HFFc6 (cell line): ENCODE data around the gene SURF4. TPM values are rescaled to one million over a fixed set of nuclear protein-coding genes. Genes with fewer than 3 reads are reported as not detected.
A peak's percentile ranks its signal among the peaks of the same experiment; 100 is the strongest.

Source experiments
- DNase-seq: peaks from one replicate; pipeline ENCODE4 v3.0.0-alpha.2; 2018
- H3K27ac Mint-ChIP-seq: 2 replicates; pipeline ENCODE4 v1.8.0; 2020; ENCODE audit warnings: mild to moderate bottlenecking, mixed read lengths
- H3K27me3 Mint-ChIP-seq: 2 replicates; pipeline ENCODE4 v1.8.0; 2021; ENCODE audit warnings: mild to moderate bottlenecking, moderate library complexity, mixed read lengths; ENCODE audit not compliant: insufficient read depth
- H3K36me3 Mint-ChIP-seq: 2 replicates; pipeline ENCODE4 v1.8.0; 2021; ENCODE audit warnings: low read depth, mixed read lengths
- H3K4me1 Mint-ChIP-seq: 2 replicates; pipeline ENCODE4 v1.8.0; 2020; ENCODE audit warnings: low read depth, mixed read lengths
- H3K4me3 Mint-ChIP-seq: 2 replicates; pipeline ENCODE4 v1.8.0; 2020; ENCODE audit warnings: mild to moderate bottlenecking, moderate library complexity, mixed read lengths
- H3K9me3 Mint-ChIP-seq: 2 replicates; pipeline ENCODE4 v1.8.0; 2020; ENCODE audit warnings: mild to moderate bottlenecking, mixed read lengths
- CTCF ChIP-seq: fragments of 200-600 bp; sonication (generic); IDR thresholded peaks from 2 replicates; pipeline ENCODE4 v1.5.0; 2021; ENCODE audit warnings: antibody characterized with exemption, mild to moderate bottlenecking
- total RNA-seq, 6 experiments: library from RNA; stranded (reverse); fragmentation: NEBNext Ultra II Directional; extraction: Animal tissue kit (Norgen Biotek cat#: 25700); gene quantifications; 2 replicates in 1 of 6; 3 replicates in 5 of 6; pipeline ENCODE4 v1.2.3, GENCODE V29; 2021

Gene SURF4
- total RNA-seq, 6 experiments from 2014 or later = 406 to 474 (median 417) TPM

DNA sequence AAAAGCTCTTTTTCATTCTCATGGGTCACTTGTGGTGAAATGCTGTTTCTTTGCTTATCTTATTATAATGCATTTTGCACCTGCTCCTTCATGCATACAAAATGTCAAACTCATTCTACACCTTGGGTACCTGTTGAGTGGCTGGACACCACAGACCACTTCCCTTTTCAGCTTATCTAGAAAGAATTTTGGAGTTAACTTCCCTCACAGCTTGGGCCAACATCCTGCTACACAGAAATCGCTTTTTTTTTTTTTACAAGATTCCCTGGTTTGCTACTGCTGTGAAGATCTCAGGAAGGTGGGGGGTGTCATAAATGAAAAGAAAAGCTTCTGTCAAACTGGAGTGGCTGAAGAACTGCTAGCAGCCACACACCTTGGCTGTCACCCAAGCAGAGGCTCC, 39.3 kb upstream of the SURF4 start:
- Mint-ChIP-seq H3K27me3 (peaks cover 1% of the 10 kb centered on the region; the same call in 1 of the 2 replicates), H3K4me1 (peaks cover 16% of the 10 kb centered on the region), H3K27ac (no peak overlapping the region), H3K36me3 (peaks cover 13% of the 10 kb centered on the region), H3K4me3 (no peak overlapping the region), H3K9me3 (no peaks in the 10 kb centered on the region)
- DNase-seq = no peak
- no peak for TF ChIP-seq CTCF

DNA sequence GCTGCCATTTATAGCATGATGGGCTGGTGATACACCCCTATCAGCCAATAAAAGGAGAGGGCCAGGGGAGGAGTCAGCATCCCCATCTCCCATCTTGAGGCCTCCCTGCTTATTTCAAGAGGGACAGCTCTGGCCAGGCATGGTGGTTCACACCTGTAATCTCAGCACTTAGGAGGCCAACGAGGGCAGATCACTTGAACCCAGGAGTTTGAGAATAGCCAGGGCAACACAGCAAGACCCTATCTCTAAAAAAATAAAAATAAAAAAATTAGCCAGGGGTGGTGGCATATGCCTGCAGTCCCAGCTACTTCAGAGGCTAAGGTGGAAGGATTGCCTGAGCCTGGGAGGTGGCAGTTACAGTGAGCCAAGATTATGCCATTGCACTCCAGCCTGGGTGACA, 32.2 kb upstream of the SURF4 start:
- H3K4me1 Mint-ChIP-seq = peaks cover 22% of the 10 kb centered on the region
- peaks cover 37% of the 10 kb centered on the region for H3K36me3 Mint-ChIP-seq
- H3K4me3 Mint-ChIP-seq = no peak overlapping the region
- TF ChIP-seq CTCF = no peak
- H3K9me3 Mint-ChIP-seq = no peaks in the 10 kb centered on the region
- no peak overlapping the region for H3K27ac Mint-ChIP-seq
- peaks cover 3% of the 10 kb centered on the region for H3K27me3 Mint-ChIP-seq
- DNase-seq = no peak

- Mint-ChIP-seq H3K27me3 (peaks cover 2% of the 10 kb centered on the region), H3K4me1 (peaks cover 22% of the 10 kb centered on the region), H3K9me3 (no peaks in the 10 kb centered on the region), H3K27ac (peak overlapping the region; percentile 38), H3K4me3 (no peak overlapping the region), H3K36me3 (peaks cover 37% of the 10 kb centered on the region)
- TF ChIP-seq CTCF = peak; percentile 95
- peak; percentile 62 for DNase-seq
These were observed 30.8 kb upstream of the SURF4 start for GRCh38 chr9:133406480-133407307.

- H3K9me3 Mint-ChIP-seq = no peaks in the 10 kb centered on the region
- no peak for TF ChIP-seq CTCF
- H3K27ac Mint-ChIP-seq = peak overlapping the region; percentile 50
- H3K36me3 Mint-ChIP-seq = peaks cover 37% of the 10 kb centered on the region
- no peak overlapping the region for H3K4me3 Mint-ChIP-seq
- DNase-seq = peak; percentile 9
- H3K4me1 Mint-ChIP-seq = peaks cover 22% of the 10 kb centered on the region
- H3K27me3 Mint-ChIP-seq = peaks cover 2% of the 10 kb centered on the region
These were observed 29.9 kb upstream of the SURF4 start for GRCh38 chr9:133405508-133406438.

- no peak overlapping the region; the same call in 1 of the 2 replicates for H3K27ac Mint-ChIP-seq
- DNase-seq = no peak
- peaks cover under 1% of the 10 kb centered on the region for H3K27me3 Mint-ChIP-seq
- no peaks in the 10 kb centered on the region for H3K9me3 Mint-ChIP-seq
- no peak overlapping the region for H3K4me3 Mint-ChIP-seq
- TF ChIP-seq CTCF = no peak
- peaks cover 22% of the 10 kb centered on the region for H3K4me1 Mint-ChIP-seq
- H3K36me3 Mint-ChIP-seq = peaks cover 28% of the 10 kb centered on the region
These were observed 28.7 kb upstream of the SURF4 start for GRCh38 chr9:133404454-133405002.
